K562 (cell line): ENCODE results near the gene VAC14. TPM values are rescaled to one million over a fixed set of nuclear protein-coding genes. Genes with fewer than 3 reads are reported as not detected.

ENCODE experiments used
- E2F1 ChIP-seq: sonication (generic); formaldehyde crosslinking; IDR thresholded peaks from 2 replicates; pipeline ENCODE4 v1.8.1; 2023; ENCODE audit warnings: mild to moderate bottlenecking, missing genetic modification reagents, moderate library complexity
- GTF2F1 ChIP-seq: IDR thresholded peaks from 2 replicates; pipeline ENCODE4 v1.6.1; 2011; ENCODE audit warnings: low read depth, low read length, improper control_type of control experiment
- NUFIP1 ChIP-seq: fragments of 450-650 bp; IDR thresholded peaks from 2 replicates; pipeline ENCODE4 v1.6.1; 2018; ENCODE audit not compliant: partially characterized antibody
- PTBP1 ChIP-seq: fragments of 200-400 bp; formaldehyde crosslinking; IDR thresholded peaks from 2 replicates; pipeline ENCODE4 v1.6.1; 2017; ENCODE audit warnings: low read depth, low read length
- SIN3B ChIP-seq: fragments of 450-650 bp; IDR thresholded peaks from 2 replicates; pipeline ENCODE4 v1.6.1; 2017; ENCODE audit warnings: low read depth, mild to moderate bottlenecking, moderate library complexity
- TAF9B ChIP-seq: fragments of 450-650 bp; IDR thresholded peaks from 2 replicates; pipeline ENCODE4 v1.6.1; 2018; ENCODE audit warnings: mild to moderate bottlenecking; ENCODE audit not compliant: partially characterized antibody
- TCF7 ChIP-seq: sonication (generic); IDR thresholded peaks from 2 replicates; pipeline ENCODE4 v1.6.1; 2016; ENCODE audit warnings: antibody characterized with exemption, borderline replicate concordance
- ZKSCAN1 ChIP-seq: fragments of 150-350 bp; IDR thresholded peaks from 2 replicates; pipeline ENCODE4 v1.6.1; 2016; ENCODE audit warnings: low read depth, low read length
- polyA plus RNA-seq, 8 experiments: library from polyadenylated mRNA; depleted of rRNA in 4 of 8; stranded (reverse) in 5 of 8; unstranded in 3 of 8; fragments of >200 nt; fragmentation: Nextera tagmentation in 2 of 8; fragmentation: Illumina TruSeq in 1 of 8; extraction: Ambion mirVana in 2 of 8; extraction: Trizol in 1 of 8; gene quantifications; 2 replicates each; pipeline versions ENCODE4 v1.2.1 to v1.2.3, GENCODE V29; 2011 to 2014; ENCODE audit warnings: inconsistent platforms in 1 of 8, missing spikeins in 1 of 8
- total RNA-seq, 7 experiments: library from RNA; depleted of rRNA in 6 of 7; stranded (reverse); fragments of >200 nt in 6 of 7; fragmentation: Illumina TruSeq in 2 of 7; extraction: Trizol in 2 of 7; gene quantifications; 2 replicates each; pipeline versions ENCODE4 v1.2.1 to v1.2.3, GENCODE V29; 2011 to 2021; ENCODE audit warnings: low replicate concordance in 1 of 7
- TF ChIP-seq, protein P1 (sequence below), 2 experiments: fragments of 450-650 bp; IDR thresholded peaks; 2 replicates each; pipeline ENCODE4 v1.6.1; 2016; ENCODE audit warnings: mild to moderate bottlenecking in 2 of 2, borderline replicate concordance in 1 of 2, low read depth in 1 of 2, moderate library complexity in 1 of 2
- TF ChIP-seq, protein P2 (sequence below): fragments of 250-450 bp; sonication (Bioruptor Pico); IDR thresholded peaks from 2 replicates; pipeline ENCODE4 v1.5.0; 2020; ENCODE audit warnings: mild to moderate bottlenecking
- TF ChIP-seq, protein P3 (sequence below): sonication (generic); formaldehyde crosslinking; IDR thresholded peaks from 2 replicates; pipeline ENCODE4 v1.8.1; 2022; ENCODE audit warnings: missing genetic modification reagents

The VAC14 gene
- total and polyA plus RNA-seq, 9 of the 15 experiments (the other 6 are each of a cell fraction or from before 2014, with no cell fraction given), result 1.3 to 41.6 (median 26.6) TPM

DNA sequence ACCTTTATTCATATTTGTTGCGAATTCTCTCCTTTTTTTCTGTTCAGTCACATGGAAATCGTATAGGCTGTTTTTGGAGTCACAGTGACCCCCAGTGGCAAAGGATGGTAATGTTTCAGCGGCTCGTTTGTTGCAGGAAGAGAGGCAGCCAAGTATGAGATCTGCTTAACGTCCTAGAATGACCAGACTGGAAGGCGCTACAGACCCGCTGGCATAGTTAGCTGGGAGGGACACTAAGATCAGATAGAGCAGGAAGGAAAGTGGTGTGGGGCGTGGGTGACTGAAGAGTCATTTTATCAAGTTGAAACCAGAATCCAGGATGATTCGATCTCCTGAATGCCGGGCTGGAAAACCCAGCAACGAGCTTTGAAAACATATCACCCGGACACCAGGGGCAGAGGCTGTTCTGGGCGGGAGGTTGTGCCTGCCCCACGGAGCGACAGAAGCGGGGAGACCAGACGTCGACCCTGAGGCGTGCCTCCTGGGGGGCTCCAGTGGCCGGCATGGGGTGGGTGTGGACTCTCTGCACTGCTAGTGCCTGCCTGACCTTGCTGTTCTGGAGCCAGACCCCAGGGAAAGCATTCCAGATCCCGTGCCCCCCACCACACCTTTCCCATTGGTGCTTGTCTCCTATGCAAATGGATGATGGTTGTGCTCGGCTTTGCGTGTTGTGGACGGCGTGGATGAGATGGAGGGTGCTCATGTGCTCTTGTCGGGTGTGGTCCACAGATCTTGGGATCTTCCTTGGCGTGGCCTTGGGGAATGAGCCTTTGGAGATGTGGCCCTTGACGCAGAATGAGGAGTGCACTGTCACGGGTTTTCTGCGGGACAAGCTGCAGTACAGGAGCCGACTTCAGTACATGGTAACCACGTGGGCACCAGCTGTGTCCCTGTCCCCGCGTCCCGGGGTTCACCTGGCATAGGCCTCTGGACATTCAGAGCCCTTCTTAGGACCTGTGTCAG is 146.9 kb downstream of the VAC14 start (continued):
- TF ChIP-seq, protein P1, sequence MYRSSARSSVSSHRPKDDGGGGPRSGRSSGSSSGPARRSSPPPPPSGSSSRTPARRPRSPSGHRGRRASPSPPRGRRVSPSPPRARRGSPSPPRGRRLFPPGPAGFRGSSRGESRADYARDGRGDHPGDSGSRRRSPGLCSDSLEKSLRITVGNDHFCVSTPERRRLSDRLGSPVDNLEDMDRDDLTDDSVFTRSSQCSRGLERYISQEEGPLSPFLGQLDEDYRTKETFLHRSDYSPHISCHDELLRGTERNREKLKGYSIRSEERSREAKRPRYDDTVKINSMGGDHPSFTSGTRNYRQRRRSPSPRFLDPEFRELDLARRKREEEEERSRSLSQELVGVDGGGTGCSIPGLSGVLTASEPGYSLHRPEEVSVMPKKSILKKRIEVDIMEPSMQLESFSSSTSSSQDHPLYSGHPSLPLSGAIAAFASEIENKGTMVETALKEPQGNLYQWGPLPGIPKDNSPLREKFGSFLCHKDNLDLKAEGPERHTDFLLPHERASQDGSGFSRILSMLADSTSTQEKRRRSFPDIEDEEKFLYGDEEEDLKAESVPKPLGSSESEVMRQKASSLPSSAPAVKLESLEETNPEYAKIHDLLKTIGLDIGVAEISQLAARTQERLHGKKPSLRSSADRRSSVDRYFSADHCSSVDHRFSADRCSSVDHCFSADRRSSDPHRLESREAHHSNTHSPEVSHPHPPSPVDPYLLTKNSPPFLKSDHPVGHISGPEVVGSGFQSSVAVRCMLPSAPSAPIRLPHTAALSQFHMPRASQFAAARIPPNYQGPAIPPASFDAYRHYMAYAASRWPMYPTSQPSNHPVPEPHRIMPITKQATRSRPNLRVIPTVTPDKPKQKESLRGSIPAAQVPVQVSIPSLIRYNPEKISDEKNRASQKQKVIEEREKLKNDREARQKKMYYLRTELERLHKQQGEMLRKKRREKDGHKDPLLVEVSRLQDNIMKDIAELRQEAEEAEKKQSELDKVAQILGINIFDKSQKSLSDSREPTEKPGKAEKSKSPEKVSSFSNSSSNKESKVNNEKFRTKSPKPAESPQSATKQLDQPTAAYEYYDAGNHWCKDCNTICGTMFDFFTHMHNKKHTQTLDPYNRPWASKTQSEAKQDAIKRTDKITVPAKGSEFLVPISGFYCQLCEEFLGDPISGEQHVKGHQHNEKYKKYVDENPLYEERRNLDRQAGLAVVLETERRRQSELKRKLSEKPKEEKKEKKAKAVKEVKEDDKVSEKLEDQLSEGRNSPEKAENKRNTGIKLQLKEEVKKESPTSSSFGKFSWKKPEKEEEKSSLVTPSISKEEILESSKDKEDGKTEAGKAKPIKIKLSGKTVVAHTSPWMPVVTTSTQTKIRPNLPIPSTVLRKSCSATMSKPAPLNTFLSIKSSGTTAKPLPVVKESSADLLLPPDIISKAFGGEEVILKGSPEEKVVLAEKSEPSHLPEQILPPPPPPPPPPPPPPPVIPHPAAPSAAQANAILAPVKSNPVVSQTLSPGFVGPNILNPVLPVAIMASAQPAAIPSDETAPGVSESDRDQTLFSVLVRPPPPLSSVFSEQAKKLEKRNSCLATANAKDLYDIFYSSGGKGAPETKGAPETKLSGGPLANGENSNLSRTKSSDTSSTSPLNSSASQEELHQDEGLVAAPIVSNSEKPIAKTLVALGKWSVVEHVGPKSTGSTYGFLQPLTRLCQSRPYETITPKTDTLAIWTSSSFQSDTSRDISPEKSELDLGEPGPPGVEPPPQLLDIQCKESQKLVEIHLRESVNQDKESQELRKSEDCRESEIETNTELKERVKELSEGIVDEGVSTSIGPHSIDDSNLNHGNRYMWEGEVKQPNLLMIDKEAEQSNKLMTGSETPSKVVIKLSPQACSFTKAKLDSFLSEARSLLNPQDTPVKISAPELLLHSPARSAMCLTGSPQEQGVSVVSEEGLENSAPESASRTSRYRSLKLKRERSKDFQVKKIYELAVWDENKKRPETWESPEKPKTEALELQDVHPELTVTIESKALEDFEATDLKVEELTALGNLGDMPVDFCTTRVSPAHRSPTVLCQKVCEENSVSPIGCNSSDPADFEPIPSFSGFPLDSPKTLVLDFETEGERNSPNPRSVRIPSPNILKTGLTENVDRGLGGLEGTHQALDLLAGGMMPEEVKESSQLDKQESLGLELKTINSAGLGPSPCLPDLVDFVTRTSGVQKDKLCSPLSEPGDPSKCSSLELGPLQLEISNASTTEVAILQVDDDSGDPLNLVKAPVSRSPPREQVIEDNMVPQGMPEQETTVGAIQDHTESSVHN (IDR thresholded peaks at IDR 0.05; ENCODE audit: borderline replicate concordance in 1 of 2, low read depth in 1 of 2), result no peak
- TF ChIP-seq GTF2F1 (no peak), TCF7 (no peak), SIN3B (no peak), PTBP1 (no peak), TAF9B (no peak), E2F1 (CRISPR knock-in tag) (no peak), NUFIP1 (no peak), ZKSCAN1 (no peak)
- TF ChIP-seq, protein P2, sequence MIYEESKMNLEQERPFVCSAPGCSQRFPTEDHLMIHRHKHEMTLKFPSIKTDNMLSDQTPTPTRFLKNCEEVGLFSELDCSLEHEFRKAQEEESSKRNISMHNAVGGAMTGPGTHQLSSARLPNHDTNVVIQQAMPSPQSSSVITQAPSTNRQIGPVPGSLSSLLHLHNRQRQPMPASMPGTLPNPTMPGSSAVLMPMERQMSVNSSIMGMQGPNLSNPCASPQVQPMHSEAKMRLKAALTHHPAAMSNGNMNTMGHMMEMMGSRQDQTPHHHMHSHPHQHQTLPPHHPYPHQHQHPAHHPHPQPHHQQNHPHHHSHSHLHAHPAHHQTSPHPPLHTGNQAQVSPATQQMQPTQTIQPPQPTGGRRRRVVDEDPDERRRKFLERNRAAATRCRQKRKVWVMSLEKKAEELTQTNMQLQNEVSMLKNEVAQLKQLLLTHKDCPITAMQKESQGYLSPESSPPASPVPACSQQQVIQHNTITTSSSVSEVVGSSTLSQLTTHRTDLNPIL (CRISPR knock-in tag), result no peak
- TF ChIP-seq, protein P3, sequence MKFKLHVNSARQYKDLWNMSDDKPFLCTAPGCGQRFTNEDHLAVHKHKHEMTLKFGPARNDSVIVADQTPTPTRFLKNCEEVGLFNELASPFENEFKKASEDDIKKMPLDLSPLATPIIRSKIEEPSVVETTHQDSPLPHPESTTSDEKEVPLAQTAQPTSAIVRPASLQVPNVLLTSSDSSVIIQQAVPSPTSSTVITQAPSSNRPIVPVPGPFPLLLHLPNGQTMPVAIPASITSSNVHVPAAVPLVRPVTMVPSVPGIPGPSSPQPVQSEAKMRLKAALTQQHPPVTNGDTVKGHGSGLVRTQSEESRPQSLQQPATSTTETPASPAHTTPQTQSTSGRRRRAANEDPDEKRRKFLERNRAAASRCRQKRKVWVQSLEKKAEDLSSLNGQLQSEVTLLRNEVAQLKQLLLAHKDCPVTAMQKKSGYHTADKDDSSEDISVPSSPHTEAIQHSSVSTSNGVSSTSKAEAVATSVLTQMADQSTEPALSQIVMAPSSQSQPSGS (CRISPR knock-in tag), result no peak
